Lung (tissue), 12 donors: Measurements from ENCODE around the gene OR5D16. TPM values are rescaled to one million over a fixed set of nuclear protein-coding genes. Genes with fewer than 3 reads are reported as not detected.
"Not testable (repeated sequence)": the region's sequence is repeated elsewhere in the genome, so short reads cannot be mapped to it uniquely, and the experiment has no call there.

Experiments
- ATAC-seq: fragments of 200-7000 bp; cut with Tn5 transposase; one replicate; pipeline ENCODE4 v1.9.1; 2020; ENCODE audit warnings: moderate number of reproducible peaks; ENCODE audit not compliant: insufficient read depth, low FRiP score
- DNase-seq, 3 donors: peaks; one replicate each; pipeline ENCODE4 v3.0.0-alpha.2; 2013 to 2017
- H3K27ac ChIP-seq, 2 donors: one replicate each; pipeline ENCODE4 v1.5.1; 2013; ENCODE audit warnings: mild to moderate bottlenecking in 2 of 2, moderate library complexity in 2 of 2, control low read depth in 1 of 2, inconsistent platforms in 1 of 2, low read depth in 1 of 2, low read length in 1 of 2
- H3K27me3 ChIP-seq, 3 donors: one replicate each; pipeline ENCODE4 v1.5.1; 2013; ENCODE audit warnings: low read length in 2 of 3; ENCODE audit not compliant: control insufficient read depth in 3 of 3, insufficient read depth in 3 of 3
- H3K36me3 ChIP-seq, 4 donors: one replicate each; pipeline ENCODE4 v1.5.1; 2013; ENCODE audit warnings: low read length in 4 of 4, mild to moderate bottlenecking in 1 of 4, moderate library complexity in 1 of 4; ENCODE audit not compliant: control insufficient read depth in 4 of 4, insufficient read depth in 4 of 4
- H3K4me1 ChIP-seq, 5 donors: one replicate each; pipeline ENCODE4 v1.5.1; 2013; ENCODE audit warnings: low read length in 5 of 5, mild to moderate bottlenecking in 2 of 5, moderate library complexity in 1 of 5; ENCODE audit not compliant: control insufficient read depth in 5 of 5, insufficient read depth in 5 of 5
- H3K4me3 ChIP-seq: one replicate; pipeline ENCODE4 v1.5.1; 2013; ENCODE audit warnings: mild to moderate bottlenecking, control low read depth, moderate library complexity
- H3K9ac ChIP-seq, 2 donors: one replicate each; pipeline ENCODE4 v1.5.1; 2013; ENCODE audit warnings: low read length in 2 of 2, control low read depth in 1 of 2; ENCODE audit not compliant: insufficient read depth in 1 of 2
- H3K9me3 ChIP-seq, 4 donors: one replicate each; pipeline ENCODE4 v1.5.1; 2013; ENCODE audit warnings: low read length in 3 of 4, mild to moderate bottlenecking in 1 of 4, moderate library complexity in 1 of 4; ENCODE audit not compliant: control insufficient read depth in 4 of 4, insufficient read depth in 3 of 4
- CTCF ChIP-seq: IDR thresholded peaks from 2 replicates; pipeline ENCODE4 v1.5.1; 2012; ENCODE audit warnings: mild to moderate bottlenecking; ENCODE audit errors: control extremely low read depth, extremely low read depth
- WGBS, 2 donors: extraction: QIAGEN DNeasy Blood & Tissue Kit; methylation state at CpG; one replicate each; pipeline ENCODE4 v1.1.7; 2013; 5-methylcytosine and 5-hydroxymethylcytosine counted together
- polyA plus RNA-seq, 2 donors: library from polyadenylated mRNA; stranded (reverse); fragments of 200-250 nt; gene quantifications; one replicate each; pipeline ENCODE4 v1.2.1, GENCODE V29; 2013
- total RNA-seq, 2 donors: library from RNA; depleted of rRNA in 1 of 2; stranded (reverse); fragments of >200 nt in 1 of 2; gene quantifications; one replicate each; pipeline ENCODE4 v1.2.1, GENCODE V29; 2014 to 2021
- donor health status: control.
- donor health status: control.
- donor health status: Bipolar disorder and iron deficiency.
- donor health status: healthy.
- donor health status: DM: yes; HTN: yes; CAD: no.

OR5D16 gene
- total and polyA plus RNA-seq, 4 donors: not detected

GRCh38 chr11:55847453-55847852, 8.9 kb downstream of the OR5D16 start:
- H3K27ac ChIP-seq: no peak overlapping the region
- H3K36me3 ChIP-seq: no peaks in the 10 kb centered on the region
- H3K4me3 ChIP-seq: no peak overlapping the region
- no peaks in the 10 kb centered on the region for H3K27me3 ChIP-seq
- DNase-seq (no peak), ATAC-seq (no peak)
- no peak overlapping the region for H3K9ac ChIP-seq
- peaks cover 0 to 6% (median 0%) of the 10 kb centered on the region in 4 donors for H3K9me3 ChIP-seq
- H3K4me1 ChIP-seq: no peaks in the 10 kb centered on the region
- no peak for TF ChIP-seq CTCF
- 50 to 52% methylated on average over 2 of the region's 2 CpGs for WGBS, 2 donors

- H3K9ac ChIP-seq: no peak overlapping the region
- no peak for TF ChIP-seq CTCF
- no peaks in the 10 kb centered on the region for H3K4me1 ChIP-seq
- peaks cover 0 to 6% (median 0%) of the 10 kb centered on the region in 4 donors for H3K9me3 ChIP-seq
- no peaks in the 10 kb centered on the region for H3K36me3 ChIP-seq
- DNase-seq: no peak
- no peak overlapping the region for H3K4me3 ChIP-seq
- ATAC-seq: no peak
- no peak overlapping the region for H3K27ac ChIP-seq
- no peaks in the 10 kb centered on the region for H3K27me3 ChIP-seq
Measured at GRCh38 chr11:55849037-55849436, 10.5 kb downstream of the OR5D16 start.

DNA sequence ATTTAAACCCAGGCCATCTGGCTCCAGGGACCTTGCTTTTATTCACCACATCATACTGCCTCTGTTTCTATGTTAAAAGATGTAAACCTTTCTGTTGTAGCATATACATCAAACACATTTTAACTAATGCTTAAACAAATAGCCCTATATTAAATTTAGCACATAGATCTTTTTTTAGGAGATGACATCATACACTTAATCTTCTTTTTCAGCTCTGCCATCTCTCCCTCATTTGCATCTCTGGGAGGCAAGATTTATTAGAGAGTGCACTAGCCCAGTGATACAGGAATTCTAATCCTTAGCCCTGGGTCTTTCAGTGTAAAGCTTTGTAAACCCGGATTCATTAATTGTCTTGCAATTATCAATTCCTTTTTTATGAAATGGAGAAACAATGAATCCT, 13.6 kb downstream of the OR5D16 start:
- ATAC-seq (no peak), DNase-seq (no peak)
- Histone ChIP-seq H3K4me3 (no peak overlapping the region), H3K36me3 (no peaks in the 10 kb centered on the region), H3K27ac (no peak overlapping the region), H3K27me3 (no peaks in the 10 kb centered on the region), H3K9ac (no peak overlapping the region), H3K9me3 (peaks cover 0 to 11% (median 0%) of the 10 kb centered on the region in 4 donors), H3K4me1 (no peaks in the 10 kb centered on the region)
- no peak for TF ChIP-seq CTCF
- WGBS, 2 donors: 81 to 84% methylated on average over 1 of the region's 1 CpG

GRCh38 chr11:55854704-55855103, 16.2 kb downstream of the OR5D16 start:
- Histone ChIP-seq H3K36me3 (no peaks in the 10 kb centered on the region), H3K4me1 (no peaks in the 10 kb centered on the region), H3K9me3 (peaks cover 0 to 17% (median 0%) of the 10 kb centered on the region in 4 donors), H3K9ac (no peak overlapping the region), H3K27me3 (no peaks in the 10 kb centered on the region), H3K4me3 (no peak overlapping the region), H3K27ac (no peak overlapping the region)
- no peak for DNase-seq
- 19 to 23% methylated on average over 1 of the region's 1 CpG for WGBS, 2 donors
- no peak for TF ChIP-seq CTCF
- no peak for ATAC-seq

- not testable (repeated sequence) for H3K27me3 ChIP-seq, H3K4me1 ChIP-seq, DNase-seq, H3K36me3 ChIP-seq, H3K4me3 ChIP-seq, H3K27ac ChIP-seq, H3K9ac ChIP-seq, H3K9me3 ChIP-seq, ATAC-seq
- WGBS, 2 donors: 85 to 86% methylated on average over 4 of the region's 4 CpGs
Measured at GRCh38 chr11:55867354-55867753, 28.8 kb downstream of the OR5D16 start.

DNA sequence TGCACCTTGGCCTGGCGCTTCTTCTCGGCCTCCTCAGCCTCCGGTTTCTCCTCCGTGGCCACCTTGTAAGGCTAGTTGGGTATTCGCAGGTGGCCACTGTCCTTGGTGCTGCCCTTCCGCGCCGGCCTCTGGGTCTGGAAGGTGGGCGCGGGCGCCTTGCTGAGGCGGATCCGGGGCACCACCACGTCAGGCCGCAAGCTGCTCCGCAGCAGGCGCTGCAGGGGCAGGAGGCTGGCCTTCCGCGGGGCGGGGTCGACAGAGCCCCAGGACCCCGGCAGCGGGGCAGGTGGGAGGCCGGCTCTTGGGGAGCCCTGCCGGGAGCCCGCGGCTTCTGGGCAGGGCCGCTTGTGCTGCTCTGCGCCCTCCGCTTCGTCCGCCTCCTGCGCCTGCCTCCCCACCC, 34.2 kb downstream of the OR5D16 start:
- not testable (repeated sequence) for H3K27me3 ChIP-seq, H3K27ac ChIP-seq, H3K9me3 ChIP-seq, DNase-seq, ATAC-seq, H3K36me3 ChIP-seq, H3K4me1 ChIP-seq, H3K9ac ChIP-seq, H3K4me3 ChIP-seq
- 19 to 25% methylated on average over 33 of the region's 33 CpGs for WGBS, 2 donors
